ENCODE results near the gene C6orf47. TPM values are rescaled to one million over a fixed set of nuclear protein-coding genes. Genes with fewer than 3 reads are reported as not detected.

Gene C6orf47
- total and polyA plus RNA-seq, 2 of the 13 experiments (the other 11 are each of a cell fraction or from before 2014, with no cell fraction given), result 1.7 to 18.1 TPM

DNA sequence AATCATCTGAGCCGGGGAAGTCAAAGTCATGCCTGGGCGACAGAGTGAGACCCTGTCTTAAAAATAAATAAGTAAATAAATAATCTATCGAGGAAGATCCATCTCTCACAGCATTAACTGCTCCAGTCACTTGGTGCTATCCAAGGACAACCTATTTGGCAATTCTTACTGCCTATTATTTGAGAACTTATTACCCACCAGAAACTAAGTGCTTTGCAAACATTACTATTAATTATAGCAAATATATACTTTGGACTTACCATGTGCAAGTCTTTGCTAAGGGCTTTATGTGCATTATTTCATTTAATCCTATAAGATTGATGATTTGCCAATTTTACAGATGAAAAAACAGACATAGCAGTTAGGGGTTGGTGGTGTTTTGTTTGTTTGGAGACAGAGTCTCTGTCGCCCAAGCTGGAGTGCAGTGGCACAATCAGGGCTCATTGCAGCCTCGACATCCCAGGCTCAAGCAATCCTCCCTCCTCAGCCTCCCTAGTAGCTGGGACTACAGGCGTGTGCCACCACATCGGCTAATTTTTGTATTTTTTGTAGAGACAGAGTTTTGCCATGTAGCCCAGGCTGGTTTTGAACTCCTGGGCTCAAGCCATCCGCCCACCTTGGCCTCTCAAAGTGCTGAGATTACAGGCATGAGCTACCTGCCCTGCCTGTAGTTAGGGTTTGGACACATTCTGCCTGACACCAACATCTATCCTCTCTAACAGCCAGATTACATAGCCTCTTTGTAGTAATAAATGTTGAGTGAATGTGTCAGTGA, 5.8 kb downstream of the C6orf47 start (continued):
- TF ChIP-seq, protein P1, sequence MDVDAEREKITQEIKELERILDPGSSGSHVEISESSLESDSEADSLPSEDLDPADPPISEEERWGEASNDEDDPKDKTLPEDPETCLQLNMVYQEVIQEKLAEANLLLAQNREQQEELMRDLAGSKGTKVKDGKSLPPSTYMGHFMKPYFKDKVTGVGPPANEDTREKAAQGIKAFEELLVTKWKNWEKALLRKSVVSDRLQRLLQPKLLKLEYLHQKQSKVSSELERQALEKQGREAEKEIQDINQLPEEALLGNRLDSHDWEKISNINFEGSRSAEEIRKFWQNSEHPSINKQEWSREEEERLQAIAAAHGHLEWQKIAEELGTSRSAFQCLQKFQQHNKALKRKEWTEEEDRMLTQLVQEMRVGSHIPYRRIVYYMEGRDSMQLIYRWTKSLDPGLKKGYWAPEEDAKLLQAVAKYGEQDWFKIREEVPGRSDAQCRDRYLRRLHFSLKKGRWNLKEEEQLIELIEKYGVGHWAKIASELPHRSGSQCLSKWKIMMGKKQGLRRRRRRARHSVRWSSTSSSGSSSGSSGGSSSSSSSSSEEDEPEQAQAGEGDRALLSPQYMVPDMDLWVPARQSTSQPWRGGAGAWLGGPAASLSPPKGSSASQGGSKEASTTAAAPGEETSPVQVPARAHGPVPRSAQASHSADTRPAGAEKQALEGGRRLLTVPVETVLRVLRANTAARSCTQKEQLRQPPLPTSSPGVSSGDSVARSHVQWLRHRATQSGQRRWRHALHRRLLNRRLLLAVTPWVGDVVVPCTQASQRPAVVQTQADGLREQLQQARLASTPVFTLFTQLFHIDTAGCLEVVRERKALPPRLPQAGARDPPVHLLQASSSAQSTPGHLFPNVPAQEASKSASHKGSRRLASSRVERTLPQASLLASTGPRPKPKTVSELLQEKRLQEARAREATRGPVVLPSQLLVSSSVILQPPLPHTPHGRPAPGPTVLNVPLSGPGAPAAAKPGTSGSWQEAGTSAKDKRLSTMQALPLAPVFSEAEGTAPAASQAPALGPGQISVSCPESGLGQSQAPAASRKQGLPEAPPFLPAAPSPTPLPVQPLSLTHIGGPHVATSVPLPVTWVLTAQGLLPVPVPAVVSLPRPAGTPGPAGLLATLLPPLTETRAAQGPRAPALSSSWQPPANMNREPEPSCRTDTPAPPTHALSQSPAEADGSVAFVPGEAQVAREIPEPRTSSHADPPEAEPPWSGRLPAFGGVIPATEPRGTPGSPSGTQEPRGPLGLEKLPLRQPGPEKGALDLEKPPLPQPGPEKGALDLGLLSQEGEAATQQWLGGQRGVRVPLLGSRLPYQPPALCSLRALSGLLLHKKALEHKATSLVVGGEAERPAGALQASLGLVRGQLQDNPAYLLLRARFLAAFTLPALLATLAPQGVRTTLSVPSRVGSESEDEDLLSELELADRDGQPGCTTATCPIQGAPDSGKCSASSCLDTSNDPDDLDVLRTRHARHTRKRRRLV (CRISPR knock-in tag; IDR thresholded peaks at IDR 0.05), result no peak
- TF ChIP-seq, protein P2, sequence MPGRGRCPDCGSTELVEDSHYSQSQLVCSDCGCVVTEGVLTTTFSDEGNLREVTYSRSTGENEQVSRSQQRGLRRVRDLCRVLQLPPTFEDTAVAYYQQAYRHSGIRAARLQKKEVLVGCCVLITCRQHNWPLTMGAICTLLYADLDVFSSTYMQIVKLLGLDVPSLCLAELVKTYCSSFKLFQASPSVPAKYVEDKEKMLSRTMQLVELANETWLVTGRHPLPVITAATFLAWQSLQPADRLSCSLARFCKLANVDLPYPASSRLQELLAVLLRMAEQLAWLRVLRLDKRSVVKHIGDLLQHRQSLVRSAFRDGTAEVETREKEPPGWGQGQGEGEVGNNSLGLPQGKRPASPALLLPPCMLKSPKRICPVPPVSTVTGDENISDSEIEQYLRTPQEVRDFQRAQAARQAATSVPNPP (CRISPR knock-in tag; IDR thresholded peaks at IDR 0.05), result no peak
- TF ChIP-seq ZNF850 (CRISPR knock-in tag; conservative IDR thresholded peaks at IDR 0.05) (0 out of 2 replicates have a peak, but pooled peaks have one; percentile 15), RNF2 (conservative IDR thresholded peaks at IDR 0.05; ENCODE audit: low read depth) (no peak), HES4 (CRISPR knock-in tag; IDR thresholded peaks at IDR 0.05; ENCODE audit: borderline replicate concordance) (no peak), RAD21 (CRISPR knock-in tag; IDR thresholded peaks at IDR 0.05) (no peak), EEA1 (CRISPR knock-in tag; IDR thresholded peaks at IDR 0.05; ENCODE audit: borderline replicate concordance) (no peak), BORCS8-MEF2B (CRISPR knock-in tag; IDR thresholded peaks at IDR 0.05) (no peak), GTF2F1 (IDR thresholded peaks at IDR 0.05; ENCODE audit: low read length) (no peak), ZMYM4 (CRISPR knock-in tag; IDR thresholded peaks at IDR 0.05) (no peak)
- TF ChIP-seq, protein P3, sequence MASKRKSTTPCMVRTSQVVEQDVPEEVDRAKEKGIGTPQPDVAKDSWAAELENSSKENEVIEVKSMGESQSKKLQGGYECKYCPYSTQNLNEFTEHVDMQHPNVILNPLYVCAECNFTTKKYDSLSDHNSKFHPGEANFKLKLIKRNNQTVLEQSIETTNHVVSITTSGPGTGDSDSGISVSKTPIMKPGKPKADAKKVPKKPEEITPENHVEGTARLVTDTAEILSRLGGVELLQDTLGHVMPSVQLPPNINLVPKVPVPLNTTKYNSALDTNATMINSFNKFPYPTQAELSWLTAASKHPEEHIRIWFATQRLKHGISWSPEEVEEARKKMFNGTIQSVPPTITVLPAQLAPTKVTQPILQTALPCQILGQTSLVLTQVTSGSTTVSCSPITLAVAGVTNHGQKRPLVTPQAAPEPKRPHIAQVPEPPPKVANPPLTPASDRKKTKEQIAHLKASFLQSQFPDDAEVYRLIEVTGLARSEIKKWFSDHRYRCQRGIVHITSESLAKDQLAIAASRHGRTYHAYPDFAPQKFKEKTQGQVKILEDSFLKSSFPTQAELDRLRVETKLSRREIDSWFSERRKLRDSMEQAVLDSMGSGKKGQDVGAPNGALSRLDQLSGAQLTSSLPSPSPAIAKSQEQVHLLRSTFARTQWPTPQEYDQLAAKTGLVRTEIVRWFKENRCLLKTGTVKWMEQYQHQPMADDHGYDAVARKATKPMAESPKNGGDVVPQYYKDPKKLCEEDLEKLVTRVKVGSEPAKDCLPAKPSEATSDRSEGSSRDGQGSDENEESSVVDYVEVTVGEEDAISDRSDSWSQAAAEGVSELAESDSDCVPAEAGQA (IDR thresholded peaks at IDR 0.05; ENCODE audit: low read depth), result no peak
- TF ChIP-seq, protein P3 (CRISPR knock-in tag; IDR thresholded peaks at IDR 0.05; ENCODE audit: borderline replicate concordance), result no peak
- TF ChIP-seq, protein P4, sequence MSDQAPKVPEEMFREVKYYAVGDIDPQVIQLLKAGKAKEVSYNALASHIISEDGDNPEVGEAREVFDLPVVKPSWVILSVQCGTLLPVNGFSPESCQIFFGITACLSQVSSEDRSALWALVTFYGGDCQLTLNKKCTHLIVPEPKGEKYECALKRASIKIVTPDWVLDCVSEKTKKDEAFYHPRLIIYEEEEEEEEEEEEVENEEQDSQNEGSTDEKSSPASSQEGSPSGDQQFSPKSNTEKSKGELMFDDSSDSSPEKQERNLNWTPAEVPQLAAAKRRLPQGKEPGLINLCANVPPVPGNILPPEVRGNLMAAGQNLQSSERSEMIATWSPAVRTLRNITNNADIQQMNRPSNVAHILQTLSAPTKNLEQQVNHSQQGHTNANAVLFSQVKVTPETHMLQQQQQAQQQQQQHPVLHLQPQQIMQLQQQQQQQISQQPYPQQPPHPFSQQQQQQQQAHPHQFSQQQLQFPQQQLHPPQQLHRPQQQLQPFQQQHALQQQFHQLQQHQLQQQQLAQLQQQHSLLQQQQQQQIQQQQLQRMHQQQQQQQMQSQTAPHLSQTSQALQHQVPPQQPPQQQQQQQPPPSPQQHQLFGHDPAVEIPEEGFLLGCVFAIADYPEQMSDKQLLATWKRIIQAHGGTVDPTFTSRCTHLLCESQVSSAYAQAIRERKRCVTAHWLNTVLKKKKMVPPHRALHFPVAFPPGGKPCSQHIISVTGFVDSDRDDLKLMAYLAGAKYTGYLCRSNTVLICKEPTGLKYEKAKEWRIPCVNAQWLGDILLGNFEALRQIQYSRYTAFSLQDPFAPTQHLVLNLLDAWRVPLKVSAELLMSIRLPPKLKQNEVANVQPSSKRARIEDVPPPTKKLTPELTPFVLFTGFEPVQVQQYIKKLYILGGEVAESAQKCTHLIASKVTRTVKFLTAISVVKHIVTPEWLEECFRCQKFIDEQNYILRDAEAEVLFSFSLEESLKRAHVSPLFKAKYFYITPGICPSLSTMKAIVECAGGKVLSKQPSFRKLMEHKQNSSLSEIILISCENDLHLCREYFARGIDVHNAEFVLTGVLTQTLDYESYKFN (CRISPR knock-in tag; conservative IDR thresholded peaks at IDR 0.05), result no peak

Data from HepG2 (cell line).